ENCODE measurements around the gene TAPT1. TPM values are rescaled to one million over a fixed set of nuclear protein-coding genes. Genes with fewer than 3 reads are reported as not detected.

Gene TAPT1
- total and polyA plus RNA-seq, 2 of the 13 experiments (the other 11 are each of a cell fraction or from before 2014, with no cell fraction given): 24.5 to 25.3 TPM

- no peak for TF ChIP-seq ZNF407 (CRISPR knock-in tag; IDR thresholded peaks at IDR 0.05; ENCODE audit: not compliant biosample characterization)
- no peak for TF ChIP-seq PCBP1 (IDR thresholded peaks at IDR 0.05; ENCODE audit: borderline replicate concordance, low read depth, low read length)
- peak; percentile 79; the same call in 1 of the 2 replicates for TF ChIP-seq RERE (CRISPR knock-in tag; IDR thresholded peaks at IDR 0.05; ENCODE audit: low read depth)
- TF ChIP-seq MYNN (CRISPR knock-in tag; IDR thresholded peaks at IDR 0.05; ENCODE audit: low read depth): no peak
- no peak for TF ChIP-seq ZNF720 (CRISPR knock-in tag; IDR thresholded peaks at IDR 0.05)
- no peak for TF ChIP-seq ZNF773 (CRISPR knock-in tag; IDR thresholded peaks at IDR 0.05; ENCODE audit: borderline replicate concordance)
- TF ChIP-seq GATAD2A (CRISPR knock-in tag; IDR thresholded peaks at IDR 0.05): peak; percentile 84
- TF ChIP-seq KMT2A (CRISPR knock-in tag; IDR thresholded peaks at IDR 0.05): no peak
- TF ChIP-seq DMAP1 (CRISPR knock-in tag; IDR thresholded peaks at IDR 0.05): no peak
- TF ChIP-seq GZF1 (CRISPR knock-in tag; IDR thresholded peaks at IDR 0.05): no peak
- no peak for TF ChIP-seq FOXC1 (CRISPR knock-in tag; IDR thresholded peaks at IDR 0.05; ENCODE audit: borderline replicate concordance)
- TF ChIP-seq CENPX (CRISPR knock-in tag; IDR thresholded peaks at IDR 0.05): no peak
- no peak for TF ChIP-seq FOXM1 (CRISPR knock-in tag; IDR thresholded peaks at IDR 0.05)
- no peak for TF ChIP-seq HNRNPK (IDR thresholded peaks at IDR 0.05; ENCODE audit: low read depth, low read length, poor library complexity, severe bottlenecking)
- no peak for TF ChIP-seq THAP7 (CRISPR knock-in tag; IDR thresholded peaks at IDR 0.05)
- TF ChIP-seq ZFP36 (IDR thresholded peaks at IDR 0.05; ENCODE audit: borderline replicate concordance, low read depth, low read length, partially characterized antibody): no peak
- TF ChIP-seq REL (CRISPR knock-in tag; conservative IDR thresholded peaks at IDR 0.05): no peak
These were observed 96.9 kb downstream of the TAPT1 start (continued) for GRCh38 chr4:16129336-16129735.

Measured in HepG2 (cell line).